HUDEP-2 (cell line): ENCODE results near the gene MSRB3.

Experiments used
- DNase-seq, 76 experiments: peaks; one replicate each; lab custom pipeline; 2025; ENCODE audit not compliant: unreplicated experiment in 76 of 76; lab: John Stamatoyannopoulos, UW

The MSRB3 gene

DNA sequence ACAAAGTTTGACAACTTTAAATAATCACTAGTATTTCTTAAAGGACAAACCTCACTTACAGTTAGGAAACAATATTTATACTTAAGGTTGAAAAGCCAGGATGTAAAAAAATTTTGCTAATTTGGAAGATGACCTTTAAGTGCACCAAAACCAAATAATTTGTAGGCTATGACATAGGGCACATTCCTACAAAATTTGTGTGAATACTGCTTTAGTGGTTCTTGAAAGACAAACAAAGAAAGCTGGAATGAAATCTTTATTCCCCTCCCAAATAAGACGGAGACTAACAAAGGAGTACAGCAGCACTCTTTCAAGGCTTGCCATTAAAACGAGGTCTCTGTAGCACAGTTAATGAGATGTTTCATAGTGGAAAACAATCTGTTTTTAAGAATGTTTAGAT, 45.6 kb downstream of the MSRB3 start:
- no peak for DNase-seq

DNA sequence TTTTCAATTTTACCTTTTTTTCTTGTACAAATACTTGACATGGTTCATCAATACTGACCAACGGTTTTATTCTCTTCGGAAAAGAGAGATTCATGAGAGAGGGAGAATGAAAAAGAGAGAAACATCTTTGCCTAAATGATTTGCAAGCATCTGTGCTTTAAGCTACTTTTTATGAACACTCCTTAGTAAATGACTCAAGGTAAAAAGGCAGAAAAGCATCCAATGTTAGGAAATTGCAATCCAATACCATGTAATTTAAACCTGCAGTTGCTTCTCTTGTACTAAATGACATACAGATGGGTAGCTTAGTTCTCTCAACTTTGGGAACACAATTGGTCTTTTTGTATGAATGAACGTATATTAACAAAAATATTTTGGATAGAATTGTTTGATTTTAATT, 46.1 kb downstream of the MSRB3 start:
- DNase-seq: no peak

DNA sequence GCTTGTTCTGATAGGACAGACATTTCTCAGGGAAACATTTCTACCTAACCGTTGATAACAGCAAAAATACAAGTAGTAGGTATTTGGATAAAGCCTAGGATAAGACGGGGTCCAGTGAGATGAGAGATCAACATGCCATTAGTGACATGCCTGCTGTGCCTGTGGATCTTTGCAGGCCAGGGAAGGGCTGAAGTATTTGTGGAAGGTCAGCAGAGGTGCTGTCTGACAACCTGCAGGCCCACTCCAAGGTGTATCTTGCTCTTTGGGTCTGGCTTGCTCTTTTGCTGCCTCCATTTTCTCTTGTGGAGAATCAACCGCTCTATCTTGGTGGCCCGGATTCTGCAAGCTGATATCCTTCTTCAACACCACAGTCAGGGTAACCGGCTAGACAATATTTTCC, 46.7 kb downstream of the MSRB3 start:
- no peak for DNase-seq

DNA sequence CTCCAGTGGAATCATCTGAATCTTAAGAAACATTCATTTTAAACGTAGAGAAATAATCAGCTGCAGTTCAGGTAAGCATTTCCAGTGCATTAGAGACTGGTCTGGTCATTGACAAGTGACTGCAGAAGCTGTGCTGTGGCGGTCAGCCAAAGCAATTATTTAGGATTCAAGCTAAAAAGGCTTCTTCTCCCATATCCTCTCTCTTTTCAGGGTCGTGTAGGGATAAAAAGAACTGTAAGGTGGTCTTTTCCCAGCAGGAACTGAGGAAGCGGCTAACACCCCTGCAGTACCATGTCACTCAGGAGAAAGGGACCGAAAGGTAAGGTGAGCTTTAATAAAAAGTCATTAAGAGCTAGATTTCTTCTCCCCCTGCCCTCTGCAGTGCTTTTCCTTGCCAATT, 48.1 kb downstream of the MSRB3 start:
- no peak for DNase-seq

DNA sequence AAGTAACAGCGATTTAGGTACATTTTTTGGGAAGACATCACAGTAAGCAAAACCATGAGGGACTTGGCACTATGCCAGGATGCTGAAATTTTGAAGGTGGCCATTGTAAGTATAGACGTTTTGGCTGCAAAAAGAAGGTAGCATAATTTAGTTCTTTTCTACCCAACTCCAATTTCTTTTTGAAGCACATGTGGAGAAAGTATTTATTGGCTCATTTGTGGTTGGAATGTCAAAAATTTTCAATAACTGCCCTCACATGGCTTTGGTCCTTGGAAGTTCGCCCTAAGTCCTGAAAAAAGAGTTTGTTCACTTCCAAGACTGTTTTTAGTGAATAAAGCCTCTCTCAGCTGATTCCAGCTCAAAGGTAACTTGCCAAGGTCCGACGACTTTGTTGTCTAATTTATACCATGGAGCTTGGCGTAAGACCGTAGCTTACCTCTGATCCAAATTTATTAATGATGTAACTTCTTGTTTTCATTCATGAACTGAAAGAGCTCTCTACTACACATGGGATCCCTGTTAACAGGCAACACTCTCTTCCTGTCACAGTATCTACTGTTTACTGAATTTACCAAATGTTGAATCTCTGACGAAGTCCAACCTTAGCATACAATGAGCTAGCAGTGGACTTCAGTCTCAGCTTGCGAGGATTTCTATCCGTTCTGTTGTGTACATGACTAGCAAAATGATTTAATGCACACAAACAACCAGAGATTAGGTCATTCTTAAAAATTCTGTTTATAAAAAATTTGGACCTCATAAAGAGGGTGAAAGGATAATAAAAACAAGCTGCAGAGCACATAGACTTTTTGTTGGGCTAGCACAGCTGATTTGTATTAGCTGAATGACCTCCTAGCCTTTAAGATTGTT, 49.0 kb downstream of the MSRB3 start:
- DNase-seq: no peak

DNA sequence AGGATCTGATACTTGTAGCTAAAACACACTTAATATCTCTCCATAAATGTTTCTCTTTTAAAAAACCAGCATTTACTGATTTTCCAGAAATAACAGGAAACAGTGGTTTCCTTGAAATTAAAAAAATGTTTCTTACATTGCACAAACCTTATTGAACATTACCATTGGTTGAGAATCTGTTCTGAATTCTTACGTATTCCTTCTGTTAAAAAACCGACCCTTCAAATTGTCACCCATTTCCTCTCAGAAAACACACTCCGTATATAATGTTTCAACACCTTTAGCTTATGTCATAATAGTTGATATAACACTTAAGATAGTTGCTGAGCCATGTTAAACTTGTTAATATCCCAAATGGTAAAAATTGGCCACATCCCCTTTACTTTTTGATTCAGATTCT, 51.2 kb downstream of the MSRB3 start:
- no peak for DNase-seq

DNA sequence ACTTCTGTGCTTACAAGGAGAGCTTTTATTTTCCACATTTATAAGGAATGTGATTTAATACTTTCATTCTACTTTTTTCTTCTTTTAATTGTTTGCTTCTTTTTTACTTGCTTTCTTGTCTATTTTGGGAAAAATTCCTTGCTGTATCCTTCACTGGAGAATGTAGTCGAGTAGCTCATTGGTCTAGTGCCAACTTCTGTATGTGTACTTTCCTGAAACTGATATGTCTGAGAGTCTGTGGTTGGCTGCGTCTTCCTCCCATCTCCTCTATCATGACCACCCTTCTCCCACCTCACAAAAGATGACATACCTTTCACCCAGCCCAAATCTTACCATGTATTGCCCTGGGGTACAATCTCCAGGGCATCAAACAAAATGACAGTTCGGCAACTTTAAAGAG, 51.8 kb downstream of the MSRB3 start:
- no peak for DNase-seq

DNA sequence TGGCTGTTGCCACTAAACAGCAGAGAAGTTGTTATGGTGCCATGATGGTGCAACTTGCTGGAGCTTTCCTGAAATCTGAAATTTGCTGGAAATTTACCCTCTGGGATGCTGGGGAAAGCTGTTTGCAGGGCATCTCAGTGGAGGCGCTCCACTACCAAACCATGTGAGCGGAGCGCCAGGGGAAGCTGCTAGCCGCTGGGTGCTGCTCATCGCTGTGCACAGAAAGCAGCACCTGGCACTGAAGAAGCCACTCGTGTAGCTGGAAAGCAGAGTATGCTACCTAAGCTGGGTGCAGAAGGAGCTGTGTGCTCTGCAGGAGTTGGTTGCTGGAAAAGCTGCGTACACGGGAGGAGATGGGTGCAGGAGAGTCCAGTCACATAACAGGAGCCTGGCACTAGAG, 53.0 kb downstream of the MSRB3 start:
- DNase-seq: no peak

DNA sequence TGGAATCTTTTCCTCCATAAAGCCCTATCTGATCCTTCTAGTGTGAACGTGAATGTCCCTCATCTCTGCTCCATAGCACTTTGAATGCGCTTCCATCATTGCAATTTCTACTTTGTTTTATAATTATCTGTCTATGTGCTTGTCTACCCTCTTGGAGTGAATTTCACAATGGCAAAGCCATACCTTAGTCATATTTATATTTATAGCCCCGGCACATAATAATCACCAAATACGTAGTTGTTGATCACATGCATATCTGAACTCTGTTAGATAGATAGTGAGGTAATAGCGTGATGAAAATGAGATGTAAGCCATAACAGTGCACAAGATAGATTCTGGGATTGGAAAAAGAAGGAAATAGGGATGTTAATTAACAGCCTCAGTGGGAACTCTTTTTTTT, 55.2 kb downstream of the MSRB3 start:
- DNase-seq: no peak

DNA sequence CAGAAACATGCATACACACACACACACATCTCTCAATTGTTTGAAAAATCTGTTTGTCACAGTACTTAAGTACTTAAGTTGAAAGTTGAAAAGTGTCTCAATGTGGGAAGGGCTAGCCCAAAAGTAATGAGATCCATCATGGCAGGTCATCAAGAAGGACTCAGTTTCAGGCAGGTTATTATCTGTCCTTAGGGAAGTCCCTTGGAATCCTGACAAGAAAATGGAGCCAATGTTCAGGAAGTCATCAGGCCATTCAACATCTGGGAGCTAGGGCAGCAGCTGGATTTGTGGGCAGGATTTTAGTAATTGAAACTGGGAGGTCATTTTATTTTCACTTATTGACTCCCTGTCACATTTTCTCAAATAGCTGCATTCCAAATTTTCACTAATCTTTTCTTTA, 56.0 kb downstream of the MSRB3 start:
- no peak for DNase-seq

DNA sequence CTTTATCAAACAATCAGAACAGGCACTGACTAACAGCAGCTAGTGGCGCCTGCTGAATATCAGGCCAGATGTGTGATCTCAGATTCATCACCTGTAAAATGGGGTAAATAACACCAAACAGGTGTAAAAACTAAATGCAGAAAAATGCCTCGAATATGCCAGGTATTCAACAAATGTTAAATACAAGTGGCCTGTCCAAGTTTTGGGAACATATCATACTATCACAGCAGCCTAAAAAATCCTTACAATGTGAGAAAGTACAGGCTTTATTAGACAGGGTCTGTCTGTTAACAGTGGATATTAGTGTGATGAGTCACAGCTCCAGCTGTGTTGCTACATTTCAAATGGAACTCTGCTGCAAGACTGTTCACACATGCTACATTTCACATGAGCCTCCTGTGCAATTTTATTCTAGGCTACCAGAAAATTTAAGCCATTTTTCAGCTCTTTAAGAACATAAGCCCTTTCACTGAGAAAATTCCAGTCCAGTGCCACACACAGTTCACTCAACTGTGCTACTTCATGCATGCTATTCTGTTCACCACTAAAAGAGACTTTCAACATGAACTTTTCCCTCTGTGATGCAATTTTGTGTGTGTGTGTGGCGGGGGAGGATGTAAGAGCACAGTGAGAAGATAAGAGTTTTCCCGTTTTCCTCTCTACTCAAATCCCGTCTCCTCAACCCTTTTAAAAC, 56.7 kb downstream of the MSRB3 start:
- no peak for DNase-seq

DNA sequence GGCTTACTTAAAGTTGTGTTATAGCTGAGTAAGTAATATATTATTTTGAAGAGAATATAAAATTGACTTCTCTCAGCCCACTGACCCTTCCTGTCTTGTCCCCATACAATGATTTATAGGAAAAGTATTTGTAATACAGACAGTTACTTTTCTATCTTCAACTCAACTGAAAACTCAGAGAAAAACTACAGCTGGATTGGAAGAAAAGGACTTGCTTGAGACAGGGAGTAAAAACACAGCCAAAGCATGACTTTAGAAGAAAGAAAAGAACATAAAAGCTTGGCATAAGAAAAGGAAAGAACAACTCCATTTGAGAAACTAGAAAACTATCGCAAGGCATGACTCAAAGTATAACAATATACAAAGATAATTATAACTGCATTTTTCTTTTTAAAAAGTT, 57.5 kb downstream of the MSRB3 start:
- DNase-seq: no peak

DNA sequence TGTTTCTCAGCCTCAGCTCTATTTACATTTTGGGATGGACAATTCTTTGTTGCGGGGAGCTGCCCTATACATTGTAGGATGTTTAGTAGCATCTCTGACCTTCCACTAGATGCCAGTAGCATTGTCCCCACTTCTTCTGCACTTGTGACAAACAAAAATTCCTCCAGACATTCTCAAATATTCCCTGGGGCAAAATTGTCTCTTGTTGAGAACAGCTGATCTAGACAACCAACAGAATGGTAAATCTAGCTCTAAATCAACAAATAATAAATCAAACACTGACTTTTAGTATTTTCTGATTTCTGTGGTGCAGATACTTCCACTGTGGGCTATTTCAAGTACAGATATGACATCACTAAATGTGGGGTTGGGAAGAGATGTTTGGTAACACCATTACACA, 60.7 kb downstream of the MSRB3 start:
- no peak for DNase-seq

DNA sequence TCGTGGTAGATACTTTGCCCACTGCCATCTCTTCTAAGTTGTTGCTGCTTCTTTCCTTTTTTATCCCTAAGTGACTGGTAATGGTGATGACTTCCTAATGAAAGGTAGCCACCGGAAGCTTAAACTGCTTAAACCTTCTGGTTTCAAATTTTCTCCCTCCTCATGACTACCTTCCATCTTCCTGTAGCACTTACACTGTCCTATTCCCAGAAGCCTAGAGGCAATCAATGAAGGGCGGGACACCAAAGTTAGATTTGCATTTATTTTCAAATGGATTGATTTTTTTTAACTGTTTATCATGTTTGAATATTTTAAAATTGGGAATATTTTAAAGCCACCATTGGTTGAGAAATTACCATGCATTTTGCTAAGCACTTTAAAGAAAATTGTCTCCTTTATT, 64.7 kb downstream of the MSRB3 start:
- no peak for DNase-seq

DNA sequence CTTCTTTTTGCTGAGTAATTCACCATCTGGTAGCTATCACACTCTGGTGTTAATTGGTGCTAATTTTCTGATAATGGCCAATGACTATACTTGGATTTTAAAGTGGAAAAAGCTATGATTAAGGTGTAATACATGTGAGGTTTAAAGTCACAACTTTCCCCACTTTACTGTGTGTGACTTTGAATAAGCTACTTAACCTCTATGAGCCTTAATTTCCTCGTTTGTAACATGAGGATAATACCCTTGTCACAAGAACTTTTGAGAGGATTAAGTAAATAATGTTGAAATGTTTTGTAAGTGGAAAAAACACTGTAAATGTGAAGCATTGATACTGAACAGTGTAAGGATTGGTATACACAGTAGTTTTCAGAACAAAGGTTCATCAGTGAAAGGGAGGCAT, 65.3 kb downstream of the MSRB3 start:
- no peak for DNase-seq

DNA sequence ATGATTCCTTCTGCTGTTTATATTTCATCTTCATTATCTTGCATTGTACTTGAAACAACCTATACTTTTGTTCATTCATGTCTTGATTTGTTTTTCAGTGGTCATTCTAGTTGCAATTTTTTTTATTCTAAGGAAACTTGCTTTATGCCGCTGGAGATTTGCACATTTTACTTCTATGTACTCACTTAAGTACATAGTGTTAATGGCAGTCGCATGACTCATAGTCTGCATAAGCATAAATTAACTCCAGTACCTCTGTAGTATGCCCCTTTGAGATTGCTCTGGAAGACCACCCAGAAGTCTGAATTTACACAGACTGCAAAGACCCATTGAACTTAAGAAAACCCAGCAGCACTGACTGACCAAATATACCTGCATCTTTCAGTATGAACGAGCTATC, 77.0 kb downstream of the MSRB3 start:
- no peak for DNase-seq

DNA sequence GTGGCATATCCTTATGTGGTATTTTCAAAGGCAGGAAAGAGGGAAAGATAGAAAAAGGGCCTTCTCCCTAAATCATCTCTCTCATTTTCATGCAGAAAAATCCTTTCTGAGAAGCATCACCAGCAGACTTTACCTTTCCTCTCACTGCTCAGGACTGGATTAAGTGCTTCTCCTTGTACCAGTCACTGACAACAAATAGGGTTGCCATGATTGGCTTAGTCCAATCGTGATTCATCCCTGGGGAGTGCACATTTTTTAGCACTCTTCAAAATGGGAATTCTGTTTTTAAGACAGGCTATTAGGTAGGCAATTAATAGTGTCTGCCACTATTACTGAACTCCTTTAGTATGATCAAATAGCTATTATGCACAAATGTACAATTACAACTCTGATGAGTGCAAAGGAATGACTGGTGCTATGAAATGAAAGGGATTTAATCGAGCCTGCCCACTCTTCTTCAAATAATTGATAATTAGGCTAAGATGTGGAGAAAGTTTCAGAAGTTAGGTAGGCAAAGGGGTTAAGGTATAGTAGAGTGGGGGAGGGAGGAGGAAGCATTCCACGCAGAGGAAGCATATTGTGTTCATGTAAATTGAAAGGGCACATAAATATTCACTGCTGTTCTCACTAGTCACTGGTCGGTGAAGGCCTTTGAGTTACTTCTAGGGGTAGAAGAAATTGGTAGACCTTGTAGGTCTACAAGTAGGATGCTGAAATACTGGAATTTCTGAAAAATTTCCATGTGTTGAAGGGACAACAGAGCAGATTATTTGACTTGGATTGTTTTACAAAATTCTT, 84.0 kb downstream of the MSRB3 start:
- no peak for DNase-seq

DNA sequence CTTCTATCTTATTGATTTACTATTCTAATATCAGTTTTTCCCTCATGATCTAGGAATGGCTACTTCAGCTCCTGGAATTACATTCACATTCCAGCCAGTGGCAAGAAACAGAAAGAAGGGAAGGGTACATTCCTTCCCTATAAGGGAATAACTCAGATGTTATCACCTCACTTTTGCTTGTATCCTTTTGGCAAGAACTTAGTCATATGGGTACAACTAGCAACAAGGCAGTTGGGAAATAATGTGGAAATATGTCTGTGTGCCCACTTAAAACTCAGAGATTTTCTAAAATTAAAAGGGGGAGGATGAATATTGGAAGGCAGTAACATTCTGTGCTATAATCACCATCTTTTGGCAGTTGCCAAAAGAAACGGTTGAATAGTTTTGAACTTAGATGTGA, 85.6 kb downstream of the MSRB3 start:
- no peak for DNase-seq

DNA sequence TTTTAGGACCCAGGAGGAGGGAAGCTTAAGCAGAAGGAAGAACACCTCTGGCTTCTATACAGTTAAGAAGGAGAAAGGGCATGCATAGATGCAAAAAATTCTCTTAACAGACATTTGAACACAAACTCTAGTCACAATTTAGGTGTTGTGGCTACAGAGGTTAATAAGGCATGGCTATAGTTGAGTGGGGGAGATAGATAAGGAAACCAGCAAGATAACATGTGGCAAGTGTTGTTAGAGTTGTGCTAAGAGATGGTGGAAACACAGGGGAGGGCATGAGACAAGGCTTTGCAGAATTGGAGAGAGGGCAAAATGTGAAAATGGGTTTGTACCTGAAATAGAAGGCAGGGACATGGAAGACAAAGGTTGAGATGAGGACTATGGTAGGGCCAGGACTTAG, 88.9 kb downstream of the MSRB3 start:
- DNase-seq: no peak

DNA sequence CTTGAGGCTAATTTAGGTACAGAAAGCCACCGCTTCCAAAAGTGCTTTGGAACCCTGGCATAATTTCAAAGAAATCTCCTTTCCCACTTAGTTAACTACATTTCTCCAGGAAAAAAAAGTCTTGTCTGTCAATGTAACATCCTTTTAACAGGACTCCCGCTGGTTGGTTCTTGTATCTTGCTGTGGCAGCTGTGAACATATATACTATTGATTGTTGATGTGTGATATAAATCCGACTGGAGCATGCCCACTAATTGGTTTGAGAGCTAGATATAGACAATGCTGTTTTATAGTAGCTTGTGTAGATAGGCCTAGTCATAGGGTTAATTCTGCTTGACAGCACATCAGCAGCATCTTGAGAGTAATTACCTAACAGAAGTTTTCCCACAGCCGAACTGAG, 89.6 kb downstream of the MSRB3 start:
- no peak for DNase-seq

DNA sequence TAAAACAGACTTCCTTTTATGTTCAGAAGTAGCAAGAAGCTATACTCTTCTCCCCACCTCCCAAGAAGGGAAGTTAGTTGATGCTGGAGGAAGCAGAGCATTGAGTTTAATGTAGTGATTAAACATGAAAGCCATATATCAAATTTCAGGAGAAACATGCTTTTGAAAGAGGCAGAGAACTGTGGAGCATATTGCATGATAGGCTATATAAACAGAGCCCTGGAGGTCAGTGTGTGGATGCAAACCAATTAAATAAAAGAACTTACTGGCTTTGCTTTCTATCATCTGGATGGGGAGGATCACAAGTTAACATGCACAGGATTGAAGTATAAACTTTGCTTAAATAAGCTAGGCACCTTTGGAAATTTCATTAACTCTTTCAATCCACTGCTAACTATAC, 94.1 kb downstream of the MSRB3 start:
- no peak for DNase-seq

DNA sequence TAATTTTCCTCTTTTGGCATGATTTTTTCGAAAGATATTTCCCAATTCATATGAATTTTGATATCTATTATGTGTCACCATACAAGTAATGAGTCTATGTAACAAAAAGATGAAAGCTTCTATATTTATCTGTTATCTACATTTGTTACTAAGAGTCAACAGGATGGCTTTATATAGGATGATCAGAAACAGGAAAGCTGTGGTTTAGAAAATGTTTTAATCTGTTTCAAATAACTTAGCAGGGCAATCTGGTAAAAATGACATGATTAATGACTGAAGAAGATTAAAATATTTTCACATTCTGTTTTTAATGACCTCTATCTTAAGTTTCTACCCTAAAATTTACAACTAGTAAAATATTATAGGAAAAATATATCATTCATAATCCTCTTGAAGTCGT, 105.8 kb downstream of the MSRB3 start:
- DNase-seq: no peak
